Skeletal muscle satellite cell (primary cell): Measurements from ENCODE around the gene GAGE12D. TPM values are rescaled to one million over a fixed set of nuclear protein-coding genes. Genes with fewer than 3 reads are reported as not detected.
"Not testable (repeated sequence)": the region's sequence is repeated elsewhere in the genome, so short reads cannot be mapped to it uniquely, and the experiment has no call there.

Experiments
- H3K27me3 ChIP-seq: 2 replicates; pipeline ENCODE4 v1.7.0; 2013; ENCODE audit warnings: low read length; ENCODE audit not compliant: control insufficient read depth, insufficient read depth
- H3K36me3 ChIP-seq: 2 replicates; pipeline ENCODE4 v1.7.0; 2013; ENCODE audit warnings: mild to moderate bottlenecking, control low read depth, low read length; ENCODE audit not compliant: insufficient read depth
- H3K4me1 ChIP-seq: 2 replicates; pipeline ENCODE4 v1.7.0; 2013; ENCODE audit warnings: low read length; ENCODE audit not compliant: control insufficient read depth, insufficient read depth
- H3K4me2 ChIP-seq: 2 replicates; pipeline ENCODE4 v1.7.0; 2013; ENCODE audit warnings: mild to moderate bottlenecking, low read length
- H3K4me3 ChIP-seq: 2 replicates; pipeline ENCODE4 v1.7.0; 2013; ENCODE audit warnings: low read length
- H3K9ac ChIP-seq: 2 replicates; pipeline ENCODE4 v1.7.0; 2013; ENCODE audit warnings: mild to moderate bottlenecking, low read depth, low read length, moderate library complexity
- H3K9me3 ChIP-seq: replicated peaks from 2 replicates; pipeline ENCODE4 v1.7.0; 2013; ENCODE audit warnings: mild to moderate bottlenecking, control low read depth, low read length
- total RNA-seq: library from RNA; depleted of rRNA; stranded (reverse); fragments of >200 nt; gene quantifications from 2 replicates; pipeline ENCODE4 v1.2.3, GENCODE V29; 2012; rRNA removed

Gene GAGE12D, protein sequence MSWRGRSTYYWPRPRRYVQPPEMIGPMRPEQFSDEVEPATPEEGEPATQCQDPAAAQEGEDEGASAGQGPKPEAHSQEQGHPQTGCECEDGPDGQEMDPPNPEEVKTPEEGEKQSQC
- not detected in 2 replicates for total RNA-seq

DNA sequence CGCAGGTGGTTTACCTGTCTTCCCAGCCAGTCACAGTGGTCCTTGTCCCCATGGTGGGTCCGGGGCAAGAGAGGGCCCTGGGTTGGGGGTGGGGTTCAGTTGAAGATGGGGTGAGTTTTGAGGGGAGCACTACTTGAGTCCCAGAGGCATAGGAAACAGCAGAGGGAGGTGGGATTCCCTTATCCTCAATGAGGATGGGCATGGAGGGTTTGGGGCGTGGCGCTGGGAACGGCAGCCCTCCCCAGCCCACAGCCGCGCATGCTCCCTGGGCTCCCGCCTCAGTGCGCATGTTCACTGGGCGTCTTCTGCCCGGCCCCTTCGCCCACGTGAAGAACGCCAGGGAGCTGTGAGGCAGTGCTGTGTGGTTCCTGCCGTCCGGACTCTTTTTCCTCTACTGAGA, at the start of gene GAGE12D:
GAGE12D (plus strand) TSS at position 301 of the 400 bp plus-strand sequence. CDS start 1,155 bp downstream, outside the sequence.
- not testable (repeated sequence) for H3K4me2 ChIP-seq, H3K4me3 ChIP-seq, H3K36me3 ChIP-seq, H3K9ac ChIP-seq, H3K9me3 ChIP-seq, H3K27me3 ChIP-seq, H3K4me1 ChIP-seq

DNA sequence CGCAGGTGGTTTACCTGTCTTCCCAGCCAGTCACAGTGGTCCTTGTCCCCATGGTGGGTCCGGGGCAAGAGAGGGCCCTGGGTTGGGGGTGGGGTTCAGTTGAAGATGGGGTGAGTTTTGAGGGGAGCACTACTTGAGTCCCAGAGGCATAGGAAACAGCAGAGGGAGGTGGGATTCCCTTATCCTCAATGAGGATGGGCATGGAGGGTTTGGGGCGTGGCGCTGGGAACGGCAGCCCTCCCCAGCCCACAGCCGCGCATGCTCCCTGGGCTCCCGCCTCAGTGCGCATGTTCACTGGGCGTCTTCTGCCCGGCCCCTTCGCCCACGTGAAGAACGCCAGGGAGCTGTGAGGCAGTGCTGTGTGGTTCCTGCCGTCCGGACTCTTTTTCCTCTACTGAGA, 9.7 kb upstream of the GAGE12D start, which contains the start of gene GAGE12C:
GAGE12C (plus strand) TSS at position 301 of the 400 bp plus-strand sequence. CDS start 1,155 bp downstream, outside the sequence.
- not testable (repeated sequence) for H3K4me1 ChIP-seq, H3K9ac ChIP-seq, H3K9me3 ChIP-seq, H3K27me3 ChIP-seq, H3K36me3 ChIP-seq, H3K4me2 ChIP-seq, H3K4me3 ChIP-seq

DNA sequence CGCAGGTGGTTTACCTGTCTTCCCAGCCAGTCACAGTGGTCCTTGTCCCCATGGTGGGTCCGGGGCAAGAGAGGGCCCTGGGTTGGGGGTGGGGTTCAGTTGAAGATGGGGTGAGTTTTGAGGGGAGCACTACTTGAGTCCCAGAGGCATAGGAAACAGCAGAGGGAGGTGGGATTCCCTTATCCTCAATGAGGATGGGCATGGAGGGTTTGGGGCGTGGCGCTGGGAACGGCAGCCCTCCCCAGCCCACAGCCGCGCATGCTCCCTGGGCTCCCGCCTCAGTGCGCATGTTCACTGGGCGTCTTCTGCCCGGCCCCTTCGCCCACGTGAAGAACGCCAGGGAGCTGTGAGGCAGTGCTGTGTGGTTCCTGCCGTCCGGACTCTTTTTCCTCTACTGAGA, 9.5 kb downstream of the GAGE12D start, which contains the start of gene GAGE12E:
GAGE12E (plus strand) TSS at position 301 of the 400 bp plus-strand sequence. CDS start 1,155 bp downstream, outside the sequence.
- H3K9ac ChIP-seq, H3K4me3 ChIP-seq, H3K4me2 ChIP-seq, H3K4me1 ChIP-seq, H3K27me3 ChIP-seq, H3K9me3 ChIP-seq, H3K36me3 ChIP-seq: not testable (repeated sequence)

DNA sequence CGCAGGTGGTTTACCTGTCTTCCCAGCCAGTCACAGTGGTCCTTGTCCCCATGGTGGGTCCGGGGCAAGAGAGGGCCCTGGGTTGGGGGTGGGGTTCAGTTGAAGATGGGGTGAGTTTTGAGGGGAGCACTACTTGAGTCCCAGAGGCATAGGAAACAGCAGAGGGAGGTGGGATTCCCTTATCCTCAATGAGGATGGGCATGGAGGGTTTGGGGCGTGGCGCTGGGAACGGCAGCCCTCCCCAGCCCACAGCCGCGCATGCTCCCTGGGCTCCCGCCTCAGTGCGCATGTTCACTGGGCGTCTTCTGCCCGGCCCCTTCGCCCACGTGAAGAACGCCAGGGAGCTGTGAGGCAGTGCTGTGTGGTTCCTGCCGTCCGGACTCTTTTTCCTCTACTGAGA, 19.0 kb downstream of the GAGE12D start, which contains the start of gene GAGE12F:
GAGE12F (plus strand) TSS at position 301 of the 400 bp plus-strand sequence. CDS start 1,155 bp downstream, outside the sequence.
- H3K9ac ChIP-seq, H3K4me1 ChIP-seq, H3K9me3 ChIP-seq, H3K36me3 ChIP-seq, H3K4me2 ChIP-seq, H3K4me3 ChIP-seq, H3K27me3 ChIP-seq: not testable (repeated sequence)

DNA sequence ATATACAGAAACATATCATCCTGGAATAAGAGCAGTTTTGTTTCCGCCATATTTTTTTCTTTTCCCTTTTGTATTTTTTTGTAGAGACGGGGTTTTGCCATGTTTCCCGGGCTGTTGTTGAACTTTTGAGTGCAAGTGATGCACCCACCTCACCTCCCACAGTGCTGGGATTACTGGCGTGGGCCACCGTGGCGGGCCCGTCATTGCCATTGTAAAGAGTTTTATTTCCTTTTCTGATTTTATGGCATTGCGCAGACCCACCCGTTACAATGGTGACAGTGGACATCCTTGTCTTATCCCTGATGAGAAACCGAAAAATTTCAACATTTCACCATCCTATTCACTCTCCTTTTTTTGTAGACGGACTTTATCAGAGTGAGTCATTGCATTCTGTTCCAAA, 27.2 kb downstream of the GAGE12D start:
- not testable (repeated sequence) for H3K27me3 ChIP-seq, H3K9me3 ChIP-seq, H3K4me3 ChIP-seq, H3K4me1 ChIP-seq, H3K36me3 ChIP-seq, H3K9ac ChIP-seq, H3K4me2 ChIP-seq

DNA sequence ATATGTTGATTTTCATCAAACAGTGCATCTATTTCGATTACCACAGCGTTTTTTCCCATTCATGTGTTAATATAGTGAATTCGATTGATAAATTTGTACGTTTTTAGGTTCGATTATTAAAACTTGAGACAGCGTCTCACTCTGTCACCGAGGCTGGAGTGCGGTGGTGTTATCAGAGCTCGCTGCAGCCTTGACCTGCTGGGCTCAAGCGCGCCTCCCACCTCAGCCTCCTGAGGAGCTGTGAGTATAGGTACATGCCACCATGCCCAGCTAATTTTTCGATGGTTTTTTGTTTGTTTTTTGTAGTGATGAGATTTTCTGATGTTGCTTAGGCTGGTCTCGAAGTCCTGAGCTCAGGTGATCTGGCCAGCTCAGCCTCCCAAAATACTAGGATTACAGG, 27.6 kb downstream of the GAGE12D start:
- H3K4me2 ChIP-seq, H3K27me3 ChIP-seq, H3K36me3 ChIP-seq, H3K9ac ChIP-seq, H3K4me1 ChIP-seq, H3K9me3 ChIP-seq, H3K4me3 ChIP-seq: not testable (repeated sequence)

DNA sequence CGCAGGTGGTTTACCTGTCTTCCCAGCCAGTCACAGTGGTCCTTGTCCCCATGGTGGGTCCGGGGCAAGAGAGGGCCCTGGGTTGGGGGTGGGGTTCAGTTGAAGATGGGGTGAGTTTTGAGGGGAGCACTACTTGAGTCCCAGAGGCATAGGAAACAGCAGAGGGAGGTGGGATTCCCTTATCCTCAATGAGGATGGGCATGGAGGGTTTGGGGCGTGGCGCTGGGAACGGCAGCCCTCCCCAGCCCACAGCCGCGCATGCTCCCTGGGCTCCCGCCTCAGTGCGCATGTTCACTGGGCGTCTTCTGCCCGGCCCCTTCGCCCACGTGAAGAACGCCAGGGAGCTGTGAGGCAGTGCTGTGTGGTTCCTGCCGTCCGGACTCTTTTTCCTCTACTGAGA, 28.6 kb downstream of the GAGE12D start, which contains the start of gene GAGE12G:
GAGE12G (plus strand) TSS at position 301 of the 400 bp plus-strand sequence. CDS start 1,155 bp downstream, outside the sequence.
- not testable (repeated sequence) for H3K36me3 ChIP-seq, H3K27me3 ChIP-seq, H3K9ac ChIP-seq, H3K4me1 ChIP-seq, H3K4me2 ChIP-seq, H3K4me3 ChIP-seq, H3K9me3 ChIP-seq

DNA sequence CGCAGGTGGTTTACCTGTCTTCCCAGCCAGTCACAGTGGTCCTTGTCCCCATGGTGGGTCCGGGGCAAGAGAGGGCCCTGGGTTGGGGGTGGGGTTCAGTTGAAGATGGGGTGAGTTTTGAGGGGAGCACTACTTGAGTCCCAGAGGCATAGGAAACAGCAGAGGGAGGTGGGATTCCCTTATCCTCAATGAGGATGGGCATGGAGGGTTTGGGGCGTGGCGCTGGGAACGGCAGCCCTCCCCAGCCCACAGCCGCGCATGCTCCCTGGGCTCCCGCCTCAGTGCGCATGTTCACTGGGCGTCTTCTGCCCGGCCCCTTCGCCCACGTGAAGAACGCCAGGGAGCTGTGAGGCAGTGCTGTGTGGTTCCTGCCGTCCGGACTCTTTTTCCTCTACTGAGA, 38.1 kb downstream of the GAGE12D start, which contains the start of gene GAGE12H:
GAGE12H (plus strand) TSS at position 301 of the 400 bp plus-strand sequence. CDS start 1,155 bp downstream, outside the sequence.
- not testable (repeated sequence) for H3K27me3 ChIP-seq, H3K9ac ChIP-seq, H3K4me2 ChIP-seq, H3K36me3 ChIP-seq, H3K4me3 ChIP-seq, H3K9me3 ChIP-seq, H3K4me1 ChIP-seq

DNA sequence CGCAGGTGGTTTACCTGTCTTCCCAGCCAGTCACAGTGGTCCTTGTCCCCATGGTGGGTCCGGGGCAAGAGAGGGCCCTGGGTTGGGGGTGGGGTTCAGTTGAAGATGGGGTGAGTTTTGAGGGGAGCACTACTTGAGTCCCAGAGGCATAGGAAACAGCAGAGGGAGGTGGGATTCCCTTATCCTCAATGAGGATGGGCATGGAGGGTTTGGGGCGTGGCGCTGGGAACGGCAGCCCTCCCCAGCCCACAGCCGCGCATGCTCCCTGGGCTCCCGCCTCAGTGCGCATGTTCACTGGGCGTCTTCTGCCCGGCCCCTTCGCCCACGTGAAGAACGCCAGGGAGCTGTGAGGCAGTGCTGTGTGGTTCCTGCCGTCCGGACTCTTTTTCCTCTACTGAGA, 47.7 kb downstream of the GAGE12D start, which contains the start of gene GAGE2A:
GAGE2A (plus strand) TSS at position 301 of the 400 bp plus-strand sequence. CDS start 1,155 bp downstream, outside the sequence.
- H3K9ac ChIP-seq, H3K36me3 ChIP-seq, H3K27me3 ChIP-seq, H3K4me3 ChIP-seq, H3K4me2 ChIP-seq, H3K4me1 ChIP-seq, H3K9me3 ChIP-seq: not testable (repeated sequence)

DNA sequence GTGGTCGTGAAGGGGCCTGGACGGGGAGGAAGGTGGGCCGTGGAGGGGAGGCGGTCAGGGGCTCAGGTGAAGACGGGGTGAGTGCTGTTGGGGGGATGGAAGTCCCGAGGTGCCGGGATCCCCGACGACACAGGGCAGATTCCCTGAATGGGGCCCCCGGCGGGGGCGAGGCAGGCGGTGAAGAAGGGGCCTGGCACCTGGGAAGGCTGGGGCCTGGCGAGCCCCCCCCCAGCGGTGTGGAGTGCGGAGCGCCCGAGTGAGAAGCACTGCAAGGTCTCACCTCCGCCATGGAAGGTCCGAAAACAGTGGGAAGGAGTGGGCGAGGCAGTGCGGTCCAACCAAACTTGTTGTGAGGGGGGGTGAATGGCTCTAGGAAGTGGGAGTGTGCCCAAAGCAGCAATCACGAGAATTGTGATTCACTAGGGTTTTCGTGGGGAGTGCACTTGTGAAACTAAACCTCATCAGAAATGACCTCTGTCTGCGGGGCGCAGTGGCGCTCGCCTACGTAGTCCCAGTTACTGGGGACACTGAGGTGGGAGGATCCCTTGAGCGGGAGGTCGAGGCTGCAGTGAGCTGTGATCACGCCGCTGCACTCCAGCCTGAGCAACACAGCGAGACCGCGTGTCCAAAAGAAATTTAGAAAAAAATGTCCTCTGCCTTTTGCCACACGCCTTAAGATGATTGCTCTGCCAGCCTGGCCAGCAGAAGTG, 48.4 kb downstream of the GAGE12D start:
- H3K9me3 ChIP-seq, H3K36me3 ChIP-seq, H3K9ac ChIP-seq, H3K4me2 ChIP-seq, H3K27me3 ChIP-seq, H3K4me3 ChIP-seq, H3K4me1 ChIP-seq: not testable (repeated sequence)

DNA sequence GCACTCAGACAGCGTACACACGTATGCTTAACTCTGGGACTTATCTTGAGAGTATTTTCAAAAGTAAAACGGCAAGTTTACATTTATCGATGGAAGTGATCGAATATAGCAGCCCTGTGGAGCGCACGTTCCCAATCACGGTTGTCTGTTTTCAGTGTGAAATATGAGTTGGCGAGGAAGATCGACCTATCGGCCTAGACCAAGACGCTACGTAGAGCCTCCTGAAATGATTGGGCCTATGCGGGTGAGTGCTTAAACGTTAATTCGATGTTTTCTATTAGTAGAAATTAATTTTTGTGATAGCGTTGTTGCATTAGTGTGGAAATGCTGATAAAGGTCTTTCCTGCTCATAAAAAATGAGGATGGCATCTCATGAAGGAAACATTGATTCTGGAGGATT, 49.0 kb downstream of the GAGE12D start:
- H3K4me3 ChIP-seq, H3K27me3 ChIP-seq, H3K4me1 ChIP-seq, H3K36me3 ChIP-seq, H3K9me3 ChIP-seq, H3K9ac ChIP-seq, H3K4me2 ChIP-seq: not testable (repeated sequence)
